ENCODE results near the gene CYBC1. TPM values are rescaled to one million over a fixed set of nuclear protein-coding genes. Genes with fewer than 3 reads are reported as not detected.

Gene CYBC1
- total and polyA plus RNA-seq, 2 of the 8 experiments (the other 6 are each of a cell fraction or from before 2014, with no cell fraction given) = 74.6 to 81.4 TPM

DNA sequence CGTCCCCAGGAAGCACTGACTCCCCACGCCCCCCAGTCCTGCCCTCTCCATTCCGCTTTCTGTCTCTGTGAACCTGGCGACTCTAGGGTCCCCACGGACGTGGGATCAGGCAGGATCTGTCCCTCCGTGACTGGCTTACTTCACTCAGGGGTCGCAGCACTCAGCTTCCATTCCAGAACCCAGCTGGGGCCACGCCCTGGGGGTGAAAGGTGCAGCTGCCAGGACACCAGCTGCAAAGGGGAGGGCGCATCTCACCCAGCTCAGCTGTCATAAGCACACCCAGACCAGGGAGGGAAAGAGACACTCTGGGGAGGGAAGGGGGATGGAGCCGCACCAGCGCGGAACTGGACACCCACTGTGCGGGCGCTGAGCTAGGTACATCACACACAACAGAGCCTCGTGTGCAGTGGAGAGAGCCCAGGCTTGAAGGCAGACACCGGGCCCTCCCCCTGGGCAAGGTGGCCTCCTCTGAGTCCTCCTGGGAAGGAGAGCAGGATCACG lies 50.9 kb downstream of the CYBC1 start (continued):
- TF ChIP-seq, protein P1, sequence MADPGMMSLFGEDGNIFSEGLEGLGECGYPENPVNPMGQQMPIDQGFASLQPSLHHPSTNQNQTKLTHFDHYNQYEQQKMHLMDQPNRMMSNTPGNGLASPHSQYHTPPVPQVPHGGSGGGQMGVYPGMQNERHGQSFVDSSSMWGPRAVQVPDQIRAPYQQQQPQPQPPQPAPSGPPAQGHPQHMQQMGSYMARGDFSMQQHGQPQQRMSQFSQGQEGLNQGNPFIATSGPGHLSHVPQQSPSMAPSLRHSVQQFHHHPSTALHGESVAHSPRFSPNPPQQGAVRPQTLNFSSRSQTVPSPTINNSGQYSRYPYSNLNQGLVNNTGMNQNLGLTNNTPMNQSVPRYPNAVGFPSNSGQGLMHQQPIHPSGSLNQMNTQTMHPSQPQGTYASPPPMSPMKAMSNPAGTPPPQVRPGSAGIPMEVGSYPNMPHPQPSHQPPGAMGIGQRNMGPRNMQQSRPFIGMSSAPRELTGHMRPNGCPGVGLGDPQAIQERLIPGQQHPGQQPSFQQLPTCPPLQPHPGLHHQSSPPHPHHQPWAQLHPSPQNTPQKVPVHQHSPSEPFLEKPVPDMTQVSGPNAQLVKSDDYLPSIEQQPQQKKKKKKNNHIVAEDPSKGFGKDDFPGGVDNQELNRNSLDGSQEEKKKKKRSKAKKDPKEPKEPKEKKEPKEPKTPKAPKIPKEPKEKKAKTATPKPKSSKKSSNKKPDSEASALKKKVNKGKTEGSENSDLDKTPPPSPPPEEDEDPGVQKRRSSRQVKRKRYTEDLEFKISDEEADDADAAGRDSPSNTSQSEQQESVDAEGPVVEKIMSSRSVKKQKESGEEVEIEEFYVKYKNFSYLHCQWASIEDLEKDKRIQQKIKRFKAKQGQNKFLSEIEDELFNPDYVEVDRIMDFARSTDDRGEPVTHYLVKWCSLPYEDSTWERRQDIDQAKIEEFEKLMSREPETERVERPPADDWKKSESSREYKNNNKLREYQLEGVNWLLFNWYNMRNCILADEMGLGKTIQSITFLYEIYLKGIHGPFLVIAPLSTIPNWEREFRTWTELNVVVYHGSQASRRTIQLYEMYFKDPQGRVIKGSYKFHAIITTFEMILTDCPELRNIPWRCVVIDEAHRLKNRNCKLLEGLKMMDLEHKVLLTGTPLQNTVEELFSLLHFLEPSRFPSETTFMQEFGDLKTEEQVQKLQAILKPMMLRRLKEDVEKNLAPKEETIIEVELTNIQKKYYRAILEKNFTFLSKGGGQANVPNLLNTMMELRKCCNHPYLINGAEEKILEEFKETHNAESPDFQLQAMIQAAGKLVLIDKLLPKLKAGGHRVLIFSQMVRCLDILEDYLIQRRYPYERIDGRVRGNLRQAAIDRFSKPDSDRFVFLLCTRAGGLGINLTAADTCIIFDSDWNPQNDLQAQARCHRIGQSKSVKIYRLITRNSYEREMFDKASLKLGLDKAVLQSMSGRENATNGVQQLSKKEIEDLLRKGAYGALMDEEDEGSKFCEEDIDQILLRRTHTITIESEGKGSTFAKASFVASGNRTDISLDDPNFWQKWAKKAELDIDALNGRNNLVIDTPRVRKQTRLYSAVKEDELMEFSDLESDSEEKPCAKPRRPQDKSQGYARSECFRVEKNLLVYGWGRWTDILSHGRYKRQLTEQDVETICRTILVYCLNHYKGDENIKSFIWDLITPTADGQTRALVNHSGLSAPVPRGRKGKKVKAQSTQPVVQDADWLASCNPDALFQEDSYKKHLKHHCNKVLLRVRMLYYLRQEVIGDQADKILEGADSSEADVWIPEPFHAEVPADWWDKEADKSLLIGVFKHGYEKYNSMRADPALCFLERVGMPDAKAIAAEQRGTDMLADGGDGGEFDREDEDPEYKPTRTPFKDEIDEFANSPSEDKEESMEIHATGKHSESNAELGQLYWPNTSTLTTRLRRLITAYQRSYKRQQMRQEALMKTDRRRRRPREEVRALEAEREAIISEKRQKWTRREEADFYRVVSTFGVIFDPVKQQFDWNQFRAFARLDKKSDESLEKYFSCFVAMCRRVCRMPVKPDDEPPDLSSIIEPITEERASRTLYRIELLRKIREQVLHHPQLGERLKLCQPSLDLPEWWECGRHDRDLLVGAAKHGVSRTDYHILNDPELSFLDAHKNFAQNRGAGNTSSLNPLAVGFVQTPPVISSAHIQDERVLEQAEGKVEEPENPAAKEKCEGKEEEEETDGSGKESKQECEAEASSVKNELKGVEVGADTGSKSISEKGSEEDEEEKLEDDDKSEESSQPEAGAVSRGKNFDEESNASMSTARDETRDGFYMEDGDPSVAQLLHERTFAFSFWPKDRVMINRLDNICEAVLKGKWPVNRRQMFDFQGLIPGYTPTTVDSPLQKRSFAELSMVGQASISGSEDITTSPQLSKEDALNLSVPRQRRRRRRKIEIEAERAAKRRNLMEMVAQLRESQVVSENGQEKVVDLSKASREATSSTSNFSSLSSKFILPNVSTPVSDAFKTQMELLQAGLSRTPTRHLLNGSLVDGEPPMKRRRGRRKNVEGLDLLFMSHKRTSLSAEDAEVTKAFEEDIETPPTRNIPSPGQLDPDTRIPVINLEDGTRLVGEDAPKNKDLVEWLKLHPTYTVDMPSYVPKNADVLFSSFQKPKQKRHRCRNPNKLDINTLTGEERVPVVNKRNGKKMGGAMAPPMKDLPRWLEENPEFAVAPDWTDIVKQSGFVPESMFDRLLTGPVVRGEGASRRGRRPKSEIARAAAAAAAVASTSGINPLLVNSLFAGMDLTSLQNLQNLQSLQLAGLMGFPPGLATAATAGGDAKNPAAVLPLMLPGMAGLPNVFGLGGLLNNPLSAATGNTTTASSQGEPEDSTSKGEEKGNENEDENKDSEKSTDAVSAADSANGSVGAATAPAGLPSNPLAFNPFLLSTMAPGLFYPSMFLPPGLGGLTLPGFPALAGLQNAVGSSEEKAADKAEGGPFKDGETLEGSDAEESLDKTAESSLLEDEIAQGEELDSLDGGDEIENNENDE (IDR thresholded peaks at IDR 0.05; ENCODE audit: insufficient replicate concordance, low read length) = no peak

Data from H1 (cell line).